ENCODE measurements around the gene PAPOLB. TPM values are rescaled to one million over a fixed set of nuclear protein-coding genes. Genes with fewer than 3 reads are reported as not detected.

Gene PAPOLB
- total RNA-seq, 1 experiment from 2014 or later, result 0.13 TPM

- no peak within 1 kb of the TSS for H3K23ac ChIP-seq (ENCODE audit: insufficient read length, low read depth, low read length)
- no peak within 1 kb of the TSS for H2AFZ ChIP-seq (ENCODE audit: low read length)
- no peak within 1 kb of the TSS for H3T11ph ChIP-seq (ENCODE audit: low read length)
- H3K27me3 Mint-ChIP-seq (ENCODE audit: low read depth), result peaks cover 13% of the 10 kb centered on the region
- WGBS (ENCODE audit: extremely low coverage, insufficient read length, low lambda C conversion rate), result no CpG with 5 or more reads among the region's 72 CpGs
- H4K91ac ChIP-seq (ENCODE audit: insufficient read length, low read depth, low read length), result no peak within 1 kb of the TSS
- H2BK15ac ChIP-seq (ENCODE audit: low read depth, low read length), result no peak within 1 kb of the TSS
- no peaks in the 10 kb centered on the region for H3K79me2 ChIP-seq (ENCODE audit: insufficient read depth, low read length)
- H3K27me3 ChIP-seq (ENCODE audit: insufficient read depth, low read length), result no peaks in the 10 kb centered on the region
- peak; percentile 95 for DNase-seq
- H3K56ac ChIP-seq (ENCODE audit: insufficient read length, low read depth, low read length), result no peak within 1 kb of the TSS
- H3K27ac Mint-ChIP-seq, result peak within 1 kb of the TSS; percentile 53 to 97 (median 82); a peak in 3 of 7 replicates
- no peaks in the 10 kb centered on the region; a peak in 2 of 5 replicates for H3K9me3 Mint-ChIP-seq
- H3K4ac ChIP-seq (ENCODE audit: low read depth, low read length), result no peak within 1 kb of the TSS
- no peak within 1 kb of the TSS for H3K27ac ChIP-seq (ENCODE audit: insufficient read length, low read depth, low read length)
- no peaks in the 10 kb centered on the region for H4K20me1 ChIP-seq (ENCODE audit: control insufficient read depth, insufficient read depth, insufficient read length)
- H2BK5ac ChIP-seq (ENCODE audit: insufficient read length, low read length), result no peak within 1 kb of the TSS
- no peaks in the 10 kb centered on the region for H3K4me1 ChIP-seq (ENCODE audit: insufficient read depth, low read length)
- no peaks in the 10 kb centered on the region for H3K79me1 ChIP-seq (ENCODE audit: insufficient read depth, low read depth, low read length, poor library complexity, severe bottlenecking)
- H2AK5ac ChIP-seq (ENCODE audit: insufficient read length, low read length), result no peak within 1 kb of the TSS
- no peak within 1 kb of the TSS; the same call in 1 of the 2 replicates for H3K14ac ChIP-seq (ENCODE audit: insufficient read depth, low read length)
- no peaks in the 10 kb centered on the region for H3K9me3 ChIP-seq (ENCODE audit: control insufficient read depth, low read depth, low read length)
- H4K8ac ChIP-seq (replicated peaks; ENCODE audit: insufficient read length, low read depth, low read length), result no peak within 1 kb of the TSS
- no peak within 1 kb of the TSS for H2BK20ac ChIP-seq (ENCODE audit: low read depth, low read length, poor library complexity, severe bottlenecking)
- peak within 1 kb of the TSS; percentile 79 for H3K4me2 ChIP-seq (ENCODE audit: insufficient read depth, insufficient read length, low read length)
- H4K5ac ChIP-seq (ENCODE audit: insufficient read length, low read depth, low read length), result no peak within 1 kb of the TSS
- peak within 1 kb of the TSS; percentile 15 for H3K9ac ChIP-seq (ENCODE audit: extremely low read depth, insufficient read length, low read length)
- peak within 1 kb of the TSS; percentile 70 to 91 for H3K4me3 Mint-ChIP-seq
- H3K18ac ChIP-seq (ENCODE audit: insufficient read length, low read depth, low read length), result peak within 1 kb of the TSS; percentile 44
- no peaks in the 10 kb centered on the region; a peak in 1 of 7 replicates for H3K36me3 Mint-ChIP-seq (ENCODE audit: insufficient read depth in 1 of 3, low read depth in 3 of 3)
- no peak within 1 kb of the TSS for H2BK120ac ChIP-seq (ENCODE audit: low read depth, low read length, poor library complexity, severe bottlenecking)
- H3K23me2 ChIP-seq (ENCODE audit: insufficient read length, low read depth, low read length, poor library complexity, severe bottlenecking), result peaks cover 11% of the 10 kb centered on the region
- TF ChIP-seq, protein P1, sequence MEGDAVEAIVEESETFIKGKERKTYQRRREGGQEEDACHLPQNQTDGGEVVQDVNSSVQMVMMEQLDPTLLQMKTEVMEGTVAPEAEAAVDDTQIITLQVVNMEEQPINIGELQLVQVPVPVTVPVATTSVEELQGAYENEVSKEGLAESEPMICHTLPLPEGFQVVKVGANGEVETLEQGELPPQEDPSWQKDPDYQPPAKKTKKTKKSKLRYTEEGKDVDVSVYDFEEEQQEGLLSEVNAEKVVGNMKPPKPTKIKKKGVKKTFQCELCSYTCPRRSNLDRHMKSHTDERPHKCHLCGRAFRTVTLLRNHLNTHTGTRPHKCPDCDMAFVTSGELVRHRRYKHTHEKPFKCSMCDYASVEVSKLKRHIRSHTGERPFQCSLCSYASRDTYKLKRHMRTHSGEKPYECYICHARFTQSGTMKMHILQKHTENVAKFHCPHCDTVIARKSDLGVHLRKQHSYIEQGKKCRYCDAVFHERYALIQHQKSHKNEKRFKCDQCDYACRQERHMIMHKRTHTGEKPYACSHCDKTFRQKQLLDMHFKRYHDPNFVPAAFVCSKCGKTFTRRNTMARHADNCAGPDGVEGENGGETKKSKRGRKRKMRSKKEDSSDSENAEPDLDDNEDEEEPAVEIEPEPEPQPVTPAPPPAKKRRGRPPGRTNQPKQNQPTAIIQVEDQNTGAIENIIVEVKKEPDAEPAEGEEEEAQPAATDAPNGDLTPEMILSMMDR (conservative IDR thresholded peaks at IDR 0.05), result peak; percentile 98
- H3K4me1 Mint-ChIP-seq, result peaks cover 11 to 15% of the 10 kb centered on the region in 2 experiments
- no peak within 1 kb of the TSS for H2BK12ac ChIP-seq (ENCODE audit: insufficient read length, low read depth, low read length)
These were observed 21.7 kb upstream of the PAPOLB start, which contains the start of gene RADIL for GRCh38 chr7:4883372-4884144. TSS of gene RADIL (minus strand) at chr7:4883716. CDS start at chr7:4878139, 5,577 bp downstream.

Measured in H9 (cell line).